Upper lobe of right lung (tissue), 1 donor: Measurements from ENCODE around the gene NHSL1. TPM values are rescaled to one million over a fixed set of nuclear protein-coding genes. Genes with fewer than 3 reads are reported as not detected.

Experiments used
- ATAC-seq: fragments of 200-7000 bp; cut with Tn5 transposase; one replicate; pipeline ENCODE4 v1.9.1; 2020; ENCODE audit warnings: mild to moderate bottlenecking, moderate library complexity
- DNase-seq: peaks from one replicate; pipeline ENCODE4 v3.0.0-alpha.2; 2020
- H3K27ac ChIP-seq: fragments of 200-600 bp; one replicate; pipeline ENCODE4 v1.8.0; 2022
- H3K27me3 ChIP-seq: fragments of 200-600 bp; one replicate; pipeline ENCODE4 v1.8.0; 2022; ENCODE audit warnings: mild to moderate bottlenecking
- H3K36me3 ChIP-seq: fragments of 200-600 bp; one replicate; pipeline ENCODE4 v1.8.0; 2022
- H3K4me1 ChIP-seq: fragments of 200-600 bp; one replicate; pipeline ENCODE4 v1.8.0; 2022
- H3K4me3 ChIP-seq: fragments of 200-600 bp; one replicate; pipeline ENCODE4 v1.8.0; 2022; ENCODE audit warnings: mild to moderate bottlenecking
- H3K9me3 ChIP-seq: fragments of 200-600 bp; one replicate; pipeline ENCODE4 v1.8.0; 2022
- intact Hi-C: fragments of 100-400 bp; cut with DNase I; formaldehyde crosslinking; loops from one replicate; pipeline ENCODE4 v1.11.0; 2022
- total RNA-seq: library from RNA; stranded (reverse); fragmentation: NEBNext Ultra II Directional; extraction: Animal tissue kit (Norgen Biotek cat#: 25700); gene quantifications from one replicate; pipeline ENCODE4 v1.2.1, GENCODE V29; 2021
- TF ChIP-seq, protein P1 (sequence below): fragments of 200-600 bp; IDR thresholded peaks from one replicate; pipeline ENCODE4 v1.8.0; 2022; ENCODE audit warnings: antibody characterized with exemption
- donor health status: DM: no; HTN: yes; CAD: no; lungs with severe emphysema.

The NHSL1 gene
- total RNA-seq, 1 donor from 2014 or later = 69.5 TPM

DNA sequence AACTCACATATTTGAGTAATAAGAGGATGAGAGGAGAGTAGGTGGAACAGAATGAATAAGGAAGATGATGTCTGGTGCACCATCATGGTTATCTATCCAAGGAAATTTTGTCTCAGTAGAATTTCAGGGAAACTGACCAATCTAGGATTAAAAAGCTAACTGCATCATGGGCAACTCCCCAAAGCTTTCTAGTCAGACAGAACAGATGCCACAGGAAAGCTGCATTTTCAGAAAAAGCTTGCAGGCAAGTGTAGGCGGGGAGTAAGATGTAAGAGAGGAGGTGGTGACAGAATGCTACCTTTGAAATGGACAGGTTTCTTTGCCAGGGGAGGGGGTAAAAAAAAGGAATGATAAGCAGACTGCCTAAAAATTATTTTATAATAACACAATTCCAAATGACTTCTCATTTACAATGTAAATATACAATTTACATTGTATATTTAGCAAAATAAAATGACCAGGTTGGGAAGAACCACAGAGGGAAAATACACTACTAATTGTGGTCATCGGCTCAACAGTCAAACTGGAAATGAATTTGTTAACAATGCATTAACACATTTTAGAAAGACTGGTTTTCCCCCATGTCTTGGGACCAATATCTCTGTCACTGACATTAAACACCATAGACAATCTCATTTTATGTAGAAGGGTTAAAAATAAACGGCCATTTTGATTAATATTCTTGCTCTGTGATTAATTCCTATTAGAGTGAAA is 15.1 kb downstream of the NHSL1 start:
- intact Hi-C loops = no loop called here
- no peaks in the 10 kb centered on the region for H3K9me3 ChIP-seq
- ATAC-seq (no peak), DNase-seq (no peak)
- no peaks in the 10 kb centered on the region for H3K36me3 ChIP-seq
- H3K4me1 ChIP-seq = no peaks in the 10 kb centered on the region
- no peak overlapping the region for H3K27ac ChIP-seq
- TF ChIP-seq, protein P1, sequence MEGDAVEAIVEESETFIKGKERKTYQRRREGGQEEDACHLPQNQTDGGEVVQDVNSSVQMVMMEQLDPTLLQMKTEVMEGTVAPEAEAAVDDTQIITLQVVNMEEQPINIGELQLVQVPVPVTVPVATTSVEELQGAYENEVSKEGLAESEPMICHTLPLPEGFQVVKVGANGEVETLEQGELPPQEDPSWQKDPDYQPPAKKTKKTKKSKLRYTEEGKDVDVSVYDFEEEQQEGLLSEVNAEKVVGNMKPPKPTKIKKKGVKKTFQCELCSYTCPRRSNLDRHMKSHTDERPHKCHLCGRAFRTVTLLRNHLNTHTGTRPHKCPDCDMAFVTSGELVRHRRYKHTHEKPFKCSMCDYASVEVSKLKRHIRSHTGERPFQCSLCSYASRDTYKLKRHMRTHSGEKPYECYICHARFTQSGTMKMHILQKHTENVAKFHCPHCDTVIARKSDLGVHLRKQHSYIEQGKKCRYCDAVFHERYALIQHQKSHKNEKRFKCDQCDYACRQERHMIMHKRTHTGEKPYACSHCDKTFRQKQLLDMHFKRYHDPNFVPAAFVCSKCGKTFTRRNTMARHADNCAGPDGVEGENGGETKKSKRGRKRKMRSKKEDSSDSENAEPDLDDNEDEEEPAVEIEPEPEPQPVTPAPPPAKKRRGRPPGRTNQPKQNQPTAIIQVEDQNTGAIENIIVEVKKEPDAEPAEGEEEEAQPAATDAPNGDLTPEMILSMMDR = no peak
- H3K4me3 ChIP-seq = no peak overlapping the region
- H3K27me3 ChIP-seq = no peaks in the 10 kb centered on the region

GRCh38 chr6:138482816-138483215 is 16.5 kb downstream of the NHSL1 start:
- TF ChIP-seq, protein P1 = no peak
- ATAC-seq (no peak), DNase-seq (no peak)
- Histone ChIP-seq H3K27ac (no peak overlapping the region), H3K27me3 (no peaks in the 10 kb centered on the region), H3K36me3 (no peaks in the 10 kb centered on the region), H3K4me3 (no peak overlapping the region), H3K4me1 (no peaks in the 10 kb centered on the region), H3K9me3 (no peaks in the 10 kb centered on the region)
- intact Hi-C loops = no loop called here

- DNase-seq (no peak), ATAC-seq (no peak)
- no peaks in the 10 kb centered on the region for H3K27me3 ChIP-seq
- TF ChIP-seq, protein P1 = no peak
- no peak overlapping the region for H3K4me3 ChIP-seq
- H3K27ac ChIP-seq = no peak overlapping the region
- no peaks in the 10 kb centered on the region for H3K9me3 ChIP-seq
- intact Hi-C loops = no loop called here
- H3K36me3 ChIP-seq = no peaks in the 10 kb centered on the region
- H3K4me1 ChIP-seq = no peaks in the 10 kb centered on the region
Measured at GRCh38 chr6:138480279-138480949, 18.9 kb downstream of the NHSL1 start.

DNA sequence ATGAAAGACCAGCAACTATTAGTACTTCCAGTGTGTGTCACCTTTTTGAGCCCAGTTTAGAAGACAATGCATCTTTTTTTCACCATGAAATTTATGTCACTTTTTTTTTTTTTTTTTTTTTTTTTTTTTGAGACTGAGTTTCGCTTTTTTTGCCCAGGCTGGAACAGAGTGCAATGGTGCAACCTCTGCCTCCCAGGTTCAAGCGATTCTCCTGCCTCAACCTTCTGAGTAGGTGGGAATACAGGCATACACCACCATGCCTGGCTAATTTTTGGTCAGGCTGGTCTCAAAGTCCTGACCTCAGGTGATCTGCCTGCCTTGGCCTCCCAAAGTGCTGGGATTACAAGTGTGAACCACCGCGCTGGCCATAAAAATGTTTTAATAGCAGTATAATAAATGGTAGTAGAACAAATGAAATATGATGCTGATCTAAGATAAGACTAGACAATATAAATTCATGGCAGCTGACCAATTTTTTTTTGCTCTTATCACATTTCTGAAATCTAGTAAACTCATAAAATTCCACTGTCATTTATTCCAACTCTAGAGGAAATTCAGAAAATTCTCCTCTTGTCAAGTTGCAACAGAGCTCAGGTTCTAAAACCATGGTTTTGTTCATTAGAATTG is 21.3 kb downstream of the NHSL1 start:
- no peaks in the 10 kb centered on the region for H3K27me3 ChIP-seq
- no peak overlapping the region for H3K4me3 ChIP-seq
- no peaks in the 10 kb centered on the region for H3K36me3 ChIP-seq
- intact Hi-C loops = no loop called here
- H3K4me1 ChIP-seq = no peaks in the 10 kb centered on the region
- TF ChIP-seq, protein P1 = no peak
- no peaks in the 10 kb centered on the region for H3K9me3 ChIP-seq
- no peak for DNase-seq
- ATAC-seq = no peak
- no peak overlapping the region for H3K27ac ChIP-seq

DNA sequence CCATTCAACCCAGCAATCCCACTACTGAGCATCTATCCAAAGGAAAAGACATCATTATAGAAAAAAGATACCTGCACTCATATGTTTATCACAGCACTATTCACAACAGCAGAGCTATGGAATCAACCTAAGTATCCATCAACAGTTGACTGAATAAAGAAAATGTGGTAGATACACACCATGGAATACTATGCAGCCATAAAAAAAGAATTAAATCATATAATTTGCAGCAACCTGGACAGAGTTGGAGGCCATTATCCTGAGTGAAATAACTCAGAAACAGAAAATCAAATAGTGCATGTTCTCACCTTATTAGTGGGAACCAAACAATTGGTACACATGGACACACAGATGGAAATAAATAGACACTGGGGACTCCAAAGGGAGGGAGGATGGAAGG is 23.2 kb downstream of the NHSL1 start:
- TF ChIP-seq, protein P1 = no peak
- Histone ChIP-seq H3K27me3 (no peaks in the 10 kb centered on the region), H3K36me3 (peaks cover 4% of the 10 kb centered on the region), H3K4me3 (no peak overlapping the region), H3K9me3 (no peaks in the 10 kb centered on the region), H3K4me1 (no peaks in the 10 kb centered on the region), H3K27ac (no peak overlapping the region)
- intact Hi-C loops = no loop called here
- ATAC-seq = no peak
- DNase-seq = no peak
